Ascending aorta (tissue), 2 donors: ENCODE measurements around the gene IMP4. TPM values are rescaled to one million over a fixed set of nuclear protein-coding genes. Genes with fewer than 3 reads are reported as not detected.

ENCODE experiments used
- DNase-seq, 2 donors: peaks; one replicate each; pipeline ENCODE4 v3.0.0-alpha.2; 2019; ENCODE audit warnings: low spot score in 2 of 2
- H3K27ac ChIP-seq, 2 donors: fragments of 200-600 bp; sonication (generic); one replicate each; pipeline ENCODE4 v1.5.1; 2016 to 2017; ENCODE audit warnings: mild to moderate bottlenecking in 1 of 2
- H3K27me3 ChIP-seq: fragments of 200-600 bp; sonication (generic); one replicate; pipeline ENCODE4 v1.5.1; 2017
- H3K36me3 ChIP-seq, 2 donors: fragments of 200-600 bp; sonication (generic); one replicate each; pipeline ENCODE4 v1.5.1; 2016
- H3K4me1 ChIP-seq, 2 donors: fragments of 200-600 bp; sonication (generic); one replicate each; pipeline ENCODE4 v1.5.1; 2016 to 2017; ENCODE audit warnings: mild to moderate bottlenecking in 1 of 2
- H3K4me3 ChIP-seq, 2 donors: fragments of 200-600 bp; sonication (generic); one replicate each; pipeline ENCODE4 v1.5.1; 2016 to 2017; ENCODE audit warnings: mild to moderate bottlenecking in 1 of 2
- H3K9me3 ChIP-seq, 2 donors: fragments of 200-600 bp; sonication (generic); one replicate each; pipeline ENCODE4 v1.5.1; 2016
- intact Hi-C: fragments of 100-400 bp; cut with DNase I; formaldehyde crosslinking; loops from one replicate; pipeline ENCODE4 v1.15.1; 2023
- total RNA-seq: library from RNA; depleted of rRNA; stranded (reverse); fragments of >200 nt; gene quantifications from one replicate; pipeline ENCODE4 v1.1.0, GENCODE V29; 2016
- TF ChIP-seq, protein P1 (sequence below), 3 experiments: fragments of 200-600 bp in 2 of 3; fragments of 450-650 bp in 1 of 3; sonication (generic) in 2 of 3; IDR thresholded peaks; one replicate each; pipeline ENCODE4 v1.5.1; 2016 to 2019; ENCODE audit warnings: antibody characterized with exemption in 3 of 3, mild to moderate bottlenecking in 1 of 3, moderate library complexity in 1 of 3

Gene IMP4
- total RNA-seq, 1 donor from 2014 or later = 97.9 TPM

DNA sequence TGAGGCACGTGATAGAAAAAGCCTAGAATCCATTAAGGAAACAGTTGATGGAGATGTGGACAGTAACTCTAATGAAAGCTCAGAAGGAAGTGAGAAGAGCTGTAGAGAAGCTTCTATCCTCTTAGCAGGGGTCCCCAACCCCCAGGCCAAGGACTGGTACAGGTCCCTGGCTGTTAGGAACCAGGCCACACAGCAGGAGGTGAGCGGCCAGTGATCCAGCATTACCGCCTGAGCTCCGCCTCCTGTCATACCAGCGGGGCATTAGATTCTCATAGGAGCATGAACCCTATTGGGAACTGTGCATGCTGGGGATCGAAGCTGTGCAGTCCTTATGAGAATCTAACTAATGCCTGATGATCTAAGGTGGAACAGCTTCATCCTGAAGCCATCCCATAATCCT lies 8.7 kb upstream of the IMP4 start:
- Histone ChIP-seq H3K27me3 (no peaks in the 10 kb centered on the region), H3K4me3 (no peak overlapping the region), H3K9me3 (no peaks in the 10 kb centered on the region), H3K36me3 (peaks cover 6 to 7% of the 10 kb centered on the region in 2 donors), H3K4me1 (no peaks in the 10 kb centered on the region), H3K27ac (no peak overlapping the region)
- TF ChIP-seq, protein P1, sequence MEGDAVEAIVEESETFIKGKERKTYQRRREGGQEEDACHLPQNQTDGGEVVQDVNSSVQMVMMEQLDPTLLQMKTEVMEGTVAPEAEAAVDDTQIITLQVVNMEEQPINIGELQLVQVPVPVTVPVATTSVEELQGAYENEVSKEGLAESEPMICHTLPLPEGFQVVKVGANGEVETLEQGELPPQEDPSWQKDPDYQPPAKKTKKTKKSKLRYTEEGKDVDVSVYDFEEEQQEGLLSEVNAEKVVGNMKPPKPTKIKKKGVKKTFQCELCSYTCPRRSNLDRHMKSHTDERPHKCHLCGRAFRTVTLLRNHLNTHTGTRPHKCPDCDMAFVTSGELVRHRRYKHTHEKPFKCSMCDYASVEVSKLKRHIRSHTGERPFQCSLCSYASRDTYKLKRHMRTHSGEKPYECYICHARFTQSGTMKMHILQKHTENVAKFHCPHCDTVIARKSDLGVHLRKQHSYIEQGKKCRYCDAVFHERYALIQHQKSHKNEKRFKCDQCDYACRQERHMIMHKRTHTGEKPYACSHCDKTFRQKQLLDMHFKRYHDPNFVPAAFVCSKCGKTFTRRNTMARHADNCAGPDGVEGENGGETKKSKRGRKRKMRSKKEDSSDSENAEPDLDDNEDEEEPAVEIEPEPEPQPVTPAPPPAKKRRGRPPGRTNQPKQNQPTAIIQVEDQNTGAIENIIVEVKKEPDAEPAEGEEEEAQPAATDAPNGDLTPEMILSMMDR (IDR thresholded peaks at IDR 0.05) = no peak
- intact Hi-C loops = no loop called here
- DNase-seq = no peak

DNA sequence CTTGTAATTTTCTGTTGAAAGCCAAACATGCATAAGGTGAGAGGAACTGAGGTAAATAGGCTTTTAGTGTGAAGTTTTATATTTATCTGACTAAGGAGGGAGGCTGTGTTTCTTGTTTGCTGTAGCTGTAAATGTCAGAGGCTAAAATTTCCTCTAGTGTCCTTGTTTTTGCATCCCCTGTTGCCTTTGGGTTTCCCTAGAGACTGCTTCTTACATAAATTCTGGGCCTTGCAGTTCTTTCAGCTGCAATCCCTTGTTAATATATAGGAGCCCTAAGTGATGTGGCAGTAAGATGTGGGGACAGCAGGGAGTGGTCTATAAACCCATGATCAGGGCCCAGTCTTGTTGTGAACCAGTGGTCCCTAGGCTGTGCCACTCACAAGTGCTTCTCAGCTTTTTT lies 7.5 kb upstream of the IMP4 start:
- Histone ChIP-seq H3K36me3 (peaks cover 7 to 15% of the 10 kb centered on the region in 2 donors), H3K27me3 (no peaks in the 10 kb centered on the region), H3K4me3 (no peak overlapping the region), H3K4me1 (no peaks in the 10 kb centered on the region), H3K9me3 (no peaks in the 10 kb centered on the region), H3K27ac (no peak overlapping the region)
- TF ChIP-seq, protein P1 (IDR thresholded peaks at IDR 0.05) = no peak
- intact Hi-C loops = no loop called here
- no peak for DNase-seq

DNA sequence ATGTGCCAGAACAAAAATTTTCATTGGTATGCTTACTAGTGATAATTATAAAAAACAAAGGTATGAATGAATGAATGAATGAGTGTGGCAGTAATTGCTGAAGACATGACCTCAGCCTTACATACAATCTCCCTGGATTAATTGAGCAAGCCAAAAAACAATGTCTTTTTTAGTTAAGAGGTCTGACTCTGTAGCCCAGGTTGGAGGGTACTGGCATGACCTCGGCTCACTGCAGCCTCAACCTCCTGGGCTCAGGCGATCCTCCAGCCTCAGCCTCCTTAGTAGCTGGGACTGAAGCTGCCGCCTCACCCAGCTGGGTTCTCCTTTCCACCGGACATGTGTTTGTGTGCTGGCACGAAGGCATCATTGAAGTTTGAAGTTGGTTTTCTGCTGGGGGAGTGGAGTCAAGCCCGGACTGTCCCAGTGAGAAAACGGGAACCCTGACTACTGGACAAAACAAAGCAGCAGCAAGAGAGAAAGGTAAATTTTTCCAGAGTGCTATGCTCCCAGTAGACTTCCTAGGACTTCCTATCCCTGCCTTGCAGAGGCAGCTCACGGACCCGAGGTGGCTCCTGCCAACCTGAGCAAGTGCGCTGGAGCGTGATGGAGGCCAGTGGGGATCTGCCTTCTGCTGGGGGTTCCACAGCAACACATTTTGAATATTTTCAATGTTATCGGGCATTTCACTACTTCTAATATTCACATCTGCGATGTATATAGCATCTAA lies 6.4 kb upstream of the IMP4 start:
- intact Hi-C loops = no loop called here
- H3K27ac ChIP-seq = no peak overlapping the region
- peak in 1 of 2 donors; percentile 33 for DNase-seq
- TF ChIP-seq, protein P1 (IDR thresholded peaks at IDR 0.05) = no peak
- H3K27me3 ChIP-seq = no peaks in the 10 kb centered on the region
- peaks cover 0 to 1% of the 10 kb centered on the region in 2 donors for H3K4me1 ChIP-seq
- no peaks in the 10 kb centered on the region for H3K9me3 ChIP-seq
- H3K36me3 ChIP-seq = peaks cover 7 to 15% of the 10 kb centered on the region in 2 donors
- H3K4me3 ChIP-seq = no peak overlapping the region

DNA sequence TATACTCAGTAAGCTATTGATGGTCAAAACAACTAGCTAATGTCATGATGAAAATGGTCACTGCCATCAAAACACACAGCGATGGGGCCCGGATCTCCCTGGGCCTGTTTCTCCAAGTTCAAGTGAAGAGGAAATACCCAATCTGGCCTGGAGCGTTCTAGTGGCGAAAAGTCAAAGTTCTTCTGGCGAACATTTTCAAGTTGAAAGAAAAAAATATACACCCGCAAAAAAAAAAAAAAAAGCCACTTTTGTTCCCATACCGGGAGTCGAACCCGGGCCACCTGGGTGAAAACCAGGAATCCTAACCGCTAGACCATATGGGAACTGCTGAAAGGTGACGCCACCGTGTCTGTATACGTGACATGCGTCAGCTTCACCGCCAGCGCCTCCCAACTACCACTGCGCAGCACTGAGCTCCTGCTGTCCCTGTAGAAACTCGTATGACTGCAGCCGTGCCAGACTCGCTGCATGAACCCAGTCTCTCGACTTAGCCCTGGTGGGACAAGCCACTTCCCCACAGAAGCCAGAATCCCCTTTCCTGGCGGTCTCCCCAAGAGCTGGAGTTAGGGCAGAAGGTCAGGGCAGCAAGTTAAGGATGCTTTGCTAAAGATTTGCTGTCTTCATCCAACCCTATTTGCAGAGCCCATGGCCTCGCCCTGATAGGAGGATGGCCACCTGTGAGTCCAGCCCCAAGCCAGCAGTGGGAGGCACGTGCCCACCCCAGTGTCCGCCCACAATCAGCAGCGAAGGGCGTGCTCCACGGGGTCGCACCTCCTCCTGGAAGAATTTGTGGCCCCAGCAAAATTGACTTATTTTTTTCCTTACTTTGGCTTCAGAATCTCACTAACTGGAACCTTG lies 5.6 kb upstream of the IMP4 start:
- DNase-seq = peak in 1 of 2 donors; percentile 73
- Histone ChIP-seq H3K4me1 (peaks cover 3% of the 10 kb centered on the region in 2 donors), H3K4me3 (no peak overlapping the region), H3K27me3 (no peaks in the 10 kb centered on the region), H3K27ac (no peak overlapping the region), H3K9me3 (no peaks in the 10 kb centered on the region), H3K36me3 (peaks cover 7 to 15% of the 10 kb centered on the region in 2 donors)
- TF ChIP-seq, protein P1 (IDR thresholded peaks at IDR 0.05) = no peak
- intact Hi-C loops = no loop called here

DNA sequence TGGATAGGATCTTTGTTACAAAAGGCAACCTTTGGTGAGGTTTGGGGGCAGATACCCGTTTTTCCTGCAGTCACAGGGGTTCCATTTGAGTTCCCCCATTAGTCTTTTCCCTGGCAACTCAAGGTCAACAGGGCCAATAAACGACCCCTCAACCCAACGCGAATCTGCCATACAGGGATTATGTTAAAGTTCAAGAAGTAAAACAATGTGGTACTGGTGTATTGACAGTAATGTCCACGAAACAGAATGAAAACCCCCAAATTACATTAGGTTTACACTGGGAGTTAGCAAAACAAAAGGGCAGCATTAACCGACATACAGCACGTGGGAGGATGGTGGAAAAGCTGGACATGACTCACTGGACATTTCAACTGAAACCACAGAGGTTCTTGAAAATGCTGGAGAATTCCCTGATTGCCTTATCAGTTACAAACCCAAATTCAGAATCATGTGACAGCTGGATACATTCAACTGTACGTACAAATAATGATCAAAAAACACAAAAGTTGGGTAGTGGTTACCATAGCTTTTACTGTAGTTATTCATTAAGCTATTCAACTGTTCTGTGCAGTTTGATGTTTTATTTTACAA lies 4.9 kb upstream of the IMP4 start:
- Histone ChIP-seq H3K27me3 (no peaks in the 10 kb centered on the region), H3K4me3 (no peak overlapping the region), H3K4me1 (peaks cover 3% of the 10 kb centered on the region in 2 donors), H3K9me3 (no peaks in the 10 kb centered on the region), H3K27ac (no peak overlapping the region), H3K36me3 (peaks cover 7 to 15% of the 10 kb centered on the region in 2 donors)
- TF ChIP-seq, protein P1 (IDR thresholded peaks at IDR 0.05) = no peak
- no peak for DNase-seq
- intact Hi-C loops = no loop called here
